Keratinocyte (primary cell): Measurements from ENCODE around the gene CLEC18A.
"Not testable (repeated sequence)": the region's sequence is repeated elsewhere in the genome, so short reads cannot be mapped to it uniquely, and the experiment has no call there.

Experiments
- EZH2 ChIP-seq: IDR thresholded peaks from one replicate; pipeline ENCODE4 v1.6.1; 2012; ENCODE audit warnings: inconsistent platforms, mild to moderate bottlenecking, low read length, moderate library complexity
- TF ChIP-seq, protein P1 (sequence below), 3 experiments: IDR thresholded peaks in 1 of 3; conservative IDR thresholded peaks in 1 of 3; optimal IDR thresholded peaks in 1 of 3; 2 replicates in 2 of 3; 3 replicates in 1 of 3; pipeline versions ENCODE3 to v1.5.1; 2011; ENCODE audit warnings: low read length in 3 of 3, mild to moderate bottlenecking in 3 of 3, moderate library complexity in 2 of 3, control low read depth in 1 of 3, inconsistent platforms in 1 of 3; ENCODE audit not compliant: insufficient read depth in 2 of 3; ENCODE audit errors: extremely low read depth in 1 of 3

DNA sequence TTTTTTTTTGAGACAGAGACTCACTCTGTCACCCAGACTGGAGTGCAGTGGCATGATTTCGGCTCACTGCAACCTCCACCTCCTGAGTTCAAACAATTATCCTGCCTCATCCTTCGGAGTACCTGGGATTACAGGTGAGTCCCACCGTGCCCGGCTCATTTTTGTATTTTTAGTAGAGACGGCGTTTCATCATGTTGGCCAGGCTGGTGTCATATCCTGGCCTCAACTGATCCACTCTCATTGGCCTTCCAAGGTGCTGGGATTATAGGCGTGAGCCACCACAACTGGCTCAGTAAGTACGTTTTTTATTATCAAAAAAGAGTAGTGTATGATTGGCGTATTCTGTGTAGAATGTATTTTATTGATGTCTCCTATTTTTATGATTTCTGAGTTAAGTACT is 48.7 kb downstream of the CLEC18A start:
- TF ChIP-seq, protein P1, sequence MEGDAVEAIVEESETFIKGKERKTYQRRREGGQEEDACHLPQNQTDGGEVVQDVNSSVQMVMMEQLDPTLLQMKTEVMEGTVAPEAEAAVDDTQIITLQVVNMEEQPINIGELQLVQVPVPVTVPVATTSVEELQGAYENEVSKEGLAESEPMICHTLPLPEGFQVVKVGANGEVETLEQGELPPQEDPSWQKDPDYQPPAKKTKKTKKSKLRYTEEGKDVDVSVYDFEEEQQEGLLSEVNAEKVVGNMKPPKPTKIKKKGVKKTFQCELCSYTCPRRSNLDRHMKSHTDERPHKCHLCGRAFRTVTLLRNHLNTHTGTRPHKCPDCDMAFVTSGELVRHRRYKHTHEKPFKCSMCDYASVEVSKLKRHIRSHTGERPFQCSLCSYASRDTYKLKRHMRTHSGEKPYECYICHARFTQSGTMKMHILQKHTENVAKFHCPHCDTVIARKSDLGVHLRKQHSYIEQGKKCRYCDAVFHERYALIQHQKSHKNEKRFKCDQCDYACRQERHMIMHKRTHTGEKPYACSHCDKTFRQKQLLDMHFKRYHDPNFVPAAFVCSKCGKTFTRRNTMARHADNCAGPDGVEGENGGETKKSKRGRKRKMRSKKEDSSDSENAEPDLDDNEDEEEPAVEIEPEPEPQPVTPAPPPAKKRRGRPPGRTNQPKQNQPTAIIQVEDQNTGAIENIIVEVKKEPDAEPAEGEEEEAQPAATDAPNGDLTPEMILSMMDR (optimal IDR thresholded peaks at IDR 0.05 in 1 of 3, IDR thresholded peaks at IDR 0.05 in 1 of 3, conservative IDR thresholded peaks at IDR 0.05 in 1 of 3; ENCODE audit: extremely low read depth in 1 of 3, insufficient read depth in 2 of 3, low read length in 3 of 3): not testable (repeated sequence)
- not testable (repeated sequence) for TF ChIP-seq EZH2
